GM23248 (cell line): ENCODE measurements around the gene TAS2R42.

ENCODE experiments used
- EZH2 ChIP-seq: fragments of 200-600 bp; sonication (generic); IDR thresholded peaks from 2 replicates; pipeline ENCODE4 v1.6.1; 2018; ENCODE audit warnings: antibody characterized with exemption, mild to moderate bottlenecking; ENCODE audit not compliant: insufficient read depth, poor library complexity, severe bottlenecking
- EZH2phosphoT487 ChIP-seq: fragments of 200-600 bp; sonication (generic); IDR thresholded peaks from 2 replicates; pipeline ENCODE4 v1.6.1; 2018; ENCODE audit warnings: antibody characterized with exemption, moderate library complexity, mild to moderate bottlenecking, low read depth; ENCODE audit not compliant: insufficient read depth

DNA sequence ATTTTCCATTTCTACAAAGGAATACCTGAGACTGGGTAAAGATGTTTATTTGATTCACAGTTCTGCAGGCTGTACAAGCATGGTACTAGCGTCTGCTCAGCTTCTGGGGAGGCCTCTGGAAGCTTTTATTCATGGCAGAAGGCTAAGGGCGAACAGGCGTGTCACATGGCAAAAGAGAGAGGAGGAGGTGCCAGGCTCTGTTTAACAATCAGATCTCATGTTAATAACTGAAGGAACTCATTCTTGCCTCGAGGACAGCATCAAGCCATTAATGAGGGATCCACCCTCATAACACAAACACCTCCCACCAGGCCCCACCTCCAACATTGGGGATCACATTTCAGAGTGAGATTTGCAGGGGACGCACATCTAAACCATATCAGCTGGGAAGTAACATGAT is 46.8 kb upstream of the TAS2R42 start:
- TF ChIP-seq EZH2 (no peak), EZH2phosphoT487 (no peak)
